Smooth muscle cell (in vitro differentiated cells): ENCODE data around the gene EVC. TPM values are rescaled to one million over a fixed set of nuclear protein-coding genes. Genes with fewer than 3 reads are reported as not detected.
"Not testable (repeated sequence)": the region's sequence is repeated elsewhere in the genome, so short reads cannot be mapped to it uniquely, and the experiment has no call there.

Experiments used
- DNase-seq: peaks from one replicate; lab custom pipeline; 2025; ENCODE audit not compliant: unreplicated experiment; lab: John Stamatoyannopoulos, UW
- H2AFZ ChIP-seq: fragments of 200-600 bp; sonication (generic); 2 replicates; pipeline ENCODE4 v1.6.0; 2016; ENCODE audit warnings: antibody characterized with exemption, low read depth, mild to moderate bottlenecking
- H3F3A ChIP-seq: fragments of 200-600 bp; sonication (generic); 2 replicates; pipeline ENCODE4 v1.6.0; 2017; ENCODE audit warnings: antibody characterized with exemption, low read depth
- H3K27ac ChIP-seq: fragments of 200-600 bp; sonication (generic); 2 replicates; pipeline ENCODE4 v1.5.1; 2016; ENCODE audit warnings: low read depth, mild to moderate bottlenecking
- H3K27me3 ChIP-seq: fragments of 200-600 bp; sonication (generic); 2 replicates; pipeline ENCODE4 v1.6.1; 2016; ENCODE audit warnings: low read depth, mild to moderate bottlenecking
- H3K36me3 ChIP-seq: fragments of 200-600 bp; sonication (generic); 2 replicates; pipeline ENCODE4 v1.5.1; 2016; ENCODE audit warnings: low read depth
- H3K4me1 ChIP-seq: fragments of 200-600 bp; sonication (generic); 2 replicates; pipeline ENCODE4 v1.5.1; 2016; ENCODE audit warnings: low read depth
- H3K4me2 ChIP-seq: fragments of 200-600 bp; sonication (generic); 2 replicates; pipeline ENCODE4 v1.6.0; 2016; ENCODE audit warnings: mild to moderate bottlenecking
- H3K4me3 ChIP-seq: fragments of 200-600 bp; sonication (generic); 2 replicates; pipeline ENCODE4 v1.5.1; 2016; ENCODE audit warnings: mild to moderate bottlenecking
- H3K79me2 ChIP-seq: fragments of 200-600 bp; sonication (generic); 2 replicates; pipeline ENCODE4 v1.6.0; 2016; ENCODE audit warnings: low read depth, mild to moderate bottlenecking
- H3K9ac ChIP-seq: fragments of 200-600 bp; sonication (generic); 2 replicates; pipeline ENCODE4 v1.6.0; 2016; ENCODE audit warnings: low read depth
- H3K9me3 ChIP-seq: fragments of 200-600 bp; sonication (generic); replicated peaks from 2 replicates; pipeline ENCODE4 v1.5.1; 2016; ENCODE audit warnings: low read depth
- H4K20me1 ChIP-seq: fragments of 200-600 bp; sonication (generic); 2 replicates; pipeline ENCODE4 v1.6.0; 2016; ENCODE audit warnings: low read depth
- CTCF ChIP-seq: fragments of 200-600 bp; sonication (generic); IDR thresholded peaks from 2 replicates; pipeline ENCODE4 v1.5.1; 2017; ENCODE audit warnings: borderline replicate concordance, mild to moderate bottlenecking, antibody characterized with exemption; ENCODE audit not compliant: insufficient read depth, poor library complexity, severe bottlenecking
- WGBS: methylation state at CpG from one replicate; pipeline ENCODE4 v1.1.7; 2016; ENCODE audit warnings: low lambda C conversion rate; 5-methylcytosine and 5-hydroxymethylcytosine counted together
- polyA plus RNA-seq: library from polyadenylated mRNA; unstranded; fragments of >200 nt; fragmentation: Nextera tagmentation; extraction: Ambion mirVana; gene quantifications from 2 replicates; pipeline ENCODE4 v1.2.1, GENCODE V29; 2016
- total RNA-seq: library from RNA; depleted of rRNA; stranded (reverse); fragments of >200 nt; gene quantifications from 2 replicates; pipeline ENCODE4 v1.2.3, GENCODE V29; 2014

EVC gene
- total and polyA plus RNA-seq, 2 experiments from 2014 or later = 7.5 to 15.5 TPM

- no peak for DNase-seq
- TF ChIP-seq CTCF = no peak
- no peaks in the 10 kb centered on the region for H3K27me3 ChIP-seq
- H3K9me3 ChIP-seq = no peaks in the 10 kb centered on the region
- 45% methylated on average over 3 of the region's 3 CpGs for WGBS
- H3K4me3 ChIP-seq = no peak overlapping the region
- H4K20me1 ChIP-seq = no peaks in the 10 kb centered on the region
- H3K4me1 ChIP-seq = no peaks in the 10 kb centered on the region
- no peak overlapping the region for H3K9ac ChIP-seq
- H3K27ac ChIP-seq = no peak overlapping the region
- H3K36me3 ChIP-seq = no peaks in the 10 kb centered on the region
- H3K79me2 ChIP-seq = no peaks in the 10 kb centered on the region
- no peak overlapping the region for H2AFZ ChIP-seq
- no peak overlapping the region for H3K4me2 ChIP-seq
- no peaks in the 10 kb centered on the region for H3F3A ChIP-seq
These were observed 125.9 kb downstream of the EVC start for GRCh38 chr4:5836943-5837342.

- 90% methylated on average over 6 of the region's 6 CpGs for WGBS
These were observed 126.5 kb downstream of the EVC start for GRCh38 chr4:5837483-5837882.

GRCh38 chr4:5839332-5839731 lies 128.3 kb downstream of the EVC start:
- Histone ChIP-seq H3K4me3 (no peak overlapping the region), H3K27me3 (no peaks in the 10 kb centered on the region), H3K27ac (no peak overlapping the region), H3K79me2 (no peaks in the 10 kb centered on the region), H3K9me3 (no peaks in the 10 kb centered on the region), H3K36me3 (no peaks in the 10 kb centered on the region), H3F3A (no peaks in the 10 kb centered on the region), H4K20me1 (no peaks in the 10 kb centered on the region), H2AFZ (no peak overlapping the region), H3K9ac (no peak overlapping the region), H3K4me2 (no peak overlapping the region), H3K4me1 (no peaks in the 10 kb centered on the region)
- no peak for TF ChIP-seq CTCF
- DNase-seq = no peak
- 99% methylated on average over 13 of the region's 13 CpGs for WGBS

More at GRCh38 chr4:5837483-5837882, 126.5 kb downstream of the EVC start:
- not testable (repeated sequence) for H3K79me2 ChIP-seq, H3K36me3 ChIP-seq, H3F3A ChIP-seq, DNase-seq, H4K20me1 ChIP-seq, H2AFZ ChIP-seq, H3K4me3 ChIP-seq, H3K27ac ChIP-seq, H3K27me3 ChIP-seq, H3K9ac ChIP-seq, H3K4me1 ChIP-seq, H3K4me2 ChIP-seq, H3K9me3 ChIP-seq

- WGBS = 94% methylated on average over 30 of the region's 30 CpGs
- no peaks in the 10 kb centered on the region for H4K20me1 ChIP-seq
These were observed 129.0 kb downstream of the EVC start for GRCh38 chr4:5839751-5840674.

More at GRCh38 chr4:5839751-5840674, 129.0 kb downstream of the EVC start:
- no peak overlapping the region for H3K9ac ChIP-seq
- TF ChIP-seq CTCF = no peak
- H3K27me3 ChIP-seq = no peaks in the 10 kb centered on the region
- no peaks in the 10 kb centered on the region for H3K79me2 ChIP-seq
- H3K4me2 ChIP-seq = no peak overlapping the region
- no peaks in the 10 kb centered on the region for H3K4me1 ChIP-seq
- H2AFZ ChIP-seq = no peak overlapping the region
- no peaks in the 10 kb centered on the region for H3K36me3 ChIP-seq
- H3F3A ChIP-seq = no peaks in the 10 kb centered on the region
- no peak overlapping the region for H3K4me3 ChIP-seq
- DNase-seq = no peak
- no peaks in the 10 kb centered on the region for H3K9me3 ChIP-seq
- H3K27ac ChIP-seq = no peak overlapping the region
